WTC11 (cell line): Measurements from ENCODE around the gene PPIP5K2. TPM values are rescaled to one million over a fixed set of nuclear protein-coding genes. Genes with fewer than 3 reads are reported as not detected.
A peak's percentile ranks its signal among the peaks of the same experiment; 100 is the strongest.

Source experiments
- ATAC-seq: fragments of 200-7000 bp; cut with Tn5 transposase; 2 replicates; pipeline ENCODE4 v1.10.0; 2021; ENCODE audit warnings: mild to moderate bottlenecking, moderate library complexity
- CTCF ChIA-PET: fragments of 300-600 bp; sonication (Branson Sonifier 250); formaldehyde crosslinking; loops from one replicate; lab custom pipeline; 2021; ENCODE audit warnings: antibody characterized with exemption; lab: Charles Lee
- POLR2A ChIA-PET: fragments of 350-600 bp; sonication (Branson Sonifier 250); formaldehyde crosslinking; loops from one replicate; lab custom pipeline; 2021; ENCODE audit warnings: antibody characterized with exemption; lab: Charles Lee
- DNase-seq: peaks from one replicate; pipeline ENCODE4 v3.0.0; 2021; ENCODE audit warnings: low spot score
- H3K27ac Mint-ChIP-seq: 2 replicates; pipeline ENCODE4 v1.8.0; 2021; ENCODE audit warnings: mixed read lengths
- H3K27me3 Mint-ChIP-seq: 2 replicates; pipeline ENCODE4 v1.8.0; 2021; ENCODE audit warnings: low read depth, mild to moderate bottlenecking, moderate library complexity, mixed read lengths
- H3K36me3 Mint-ChIP-seq: 2 replicates; pipeline ENCODE4 v1.8.0; 2021; ENCODE audit warnings: mixed read lengths
- H3K4me1 Mint-ChIP-seq: 2 replicates; pipeline ENCODE4 v1.8.0; 2022; ENCODE audit warnings: mixed read lengths
- H3K4me3 Mint-ChIP-seq: 2 replicates; pipeline ENCODE4 v1.8.0; 2021; ENCODE audit warnings: mild to moderate bottlenecking, moderate library complexity, mixed read lengths
- H3K9me3 Mint-ChIP-seq: 2 replicates; pipeline ENCODE4 v1.8.0; 2021; ENCODE audit warnings: mixed read lengths
- CREM ChIP-seq: sonication (generic); formaldehyde crosslinking; IDR thresholded peaks from 2 replicates; pipeline ENCODE4 v1.8.1; 2022; ENCODE audit warnings: mild to moderate bottlenecking, missing genetic modification reagents, moderate library complexity
- E2F1 ChIP-seq: sonication (generic); formaldehyde crosslinking; IDR thresholded peaks from 2 replicates; pipeline ENCODE4 v1.8.0; 2022; ENCODE audit warnings: mild to moderate bottlenecking, missing genetic modification reagents
- ESRRA ChIP-seq: sonication (generic); formaldehyde crosslinking; IDR thresholded peaks from 2 replicates; pipeline ENCODE4 v1.8.1; 2022; ENCODE audit warnings: mild to moderate bottlenecking, missing genetic modification reagents, borderline replicate concordance
- FOXJ3 ChIP-seq: sonication (generic); formaldehyde crosslinking; IDR thresholded peaks from 2 replicates; pipeline ENCODE4 v1.9.0; 2021; ENCODE audit warnings: missing genetic modification reagents, mild to moderate bottlenecking, borderline replicate concordance
- GRHL2 ChIP-seq: fragments of 250-450 bp; sonication (Bioruptor Pico); IDR thresholded peaks from 2 replicates; pipeline ENCODE4 v1.8.0; 2022; ENCODE audit warnings: mild to moderate bottlenecking, moderate library complexity; ENCODE audit not compliant: insufficient replicate concordance, severe bottlenecking
- GTF2I ChIP-seq: fragments of 250-450 bp; sonication (Bioruptor Pico); conservative IDR thresholded peaks from 2 replicates; pipeline ENCODE4 v1.4.0; 2021; ENCODE audit warnings: mild to moderate bottlenecking
- MAX ChIP-seq: sonication (generic); formaldehyde crosslinking; IDR thresholded peaks from 2 replicates; pipeline ENCODE4 v1.8.0; 2022; ENCODE audit warnings: mild to moderate bottlenecking, missing genetic modification reagents
- NFATC4 ChIP-seq: fragments of 250-450 bp; sonication (Bioruptor Pico); IDR thresholded peaks from 2 replicates; pipeline ENCODE4 v1.9.0; 2021; ENCODE audit warnings: mild to moderate bottlenecking
- SOX15 ChIP-seq: fragments of 250-450 bp; sonication (Bioruptor Pico); IDR thresholded peaks from 2 replicates; pipeline ENCODE4 v1.9.0; 2021; ENCODE audit warnings: mild to moderate bottlenecking
- USF2 ChIP-seq: sonication (generic); formaldehyde crosslinking; IDR thresholded peaks from 2 replicates; pipeline ENCODE4 v1.8.1; 2023; ENCODE audit warnings: mild to moderate bottlenecking, missing genetic modification reagents, moderate library complexity
- ZNF232 ChIP-seq: sonication (generic); formaldehyde crosslinking; IDR thresholded peaks from 2 replicates; pipeline ENCODE4 v1.8.0; 2022; ENCODE audit warnings: mild to moderate bottlenecking, missing genetic modification reagents
- ZNF281 ChIP-seq: sonication (generic); formaldehyde crosslinking; IDR thresholded peaks from 2 replicates; pipeline ENCODE4 v1.8.0; 2023; ENCODE audit warnings: mild to moderate bottlenecking, missing genetic modification reagents
- ZNF671 ChIP-seq: fragments of 250-450 bp; sonication (Bioruptor Pico); IDR thresholded peaks from 2 replicates; pipeline ENCODE4 v1.8.0; 2021; ENCODE audit warnings: mild to moderate bottlenecking
- total RNA-seq: library from RNA; stranded (reverse); gene quantifications from 3 replicates; pipeline ENCODE4 v1.2.3, GENCODE V29; 2021
- TF ChIP-seq, protein P1 (sequence below): sonication (generic); formaldehyde crosslinking; IDR thresholded peaks from 2 replicates; pipeline ENCODE4 v1.8.1; 2022; ENCODE audit warnings: low read depth, mild to moderate bottlenecking, moderate library complexity, missing genetic modification reagents, borderline replicate concordance
- TF ChIP-seq, protein P2 (sequence below): fragments of 200-600 bp; IDR thresholded peaks from 2 replicates; pipeline ENCODE4 v1.8.0; 2022; ENCODE audit warnings: antibody characterized with exemption
- TF ChIP-seq, protein P3 (sequence below): sonication (generic); formaldehyde crosslinking; IDR thresholded peaks from 2 replicates; pipeline ENCODE4 v1.8.1; 2022; ENCODE audit warnings: missing genetic modification reagents, borderline replicate concordance
- TF ChIP-seq, protein P4 (sequence below): sonication (generic); formaldehyde crosslinking; IDR thresholded peaks from 2 replicates; pipeline ENCODE4 v1.8.1; 2022; ENCODE audit warnings: mild to moderate bottlenecking, missing genetic modification reagents, moderate library complexity, borderline replicate concordance
- TF ChIP-seq, protein P5 (sequence below): fragments of 250-450 bp; sonication (Bioruptor Pico); IDR thresholded peaks from 2 replicates; pipeline ENCODE4 v1.9.0; 2021; ENCODE audit warnings: mild to moderate bottlenecking

Gene PPIP5K2
- total RNA-seq, 1 experiment from 2014 or later = 67.6 TPM

DNA sequence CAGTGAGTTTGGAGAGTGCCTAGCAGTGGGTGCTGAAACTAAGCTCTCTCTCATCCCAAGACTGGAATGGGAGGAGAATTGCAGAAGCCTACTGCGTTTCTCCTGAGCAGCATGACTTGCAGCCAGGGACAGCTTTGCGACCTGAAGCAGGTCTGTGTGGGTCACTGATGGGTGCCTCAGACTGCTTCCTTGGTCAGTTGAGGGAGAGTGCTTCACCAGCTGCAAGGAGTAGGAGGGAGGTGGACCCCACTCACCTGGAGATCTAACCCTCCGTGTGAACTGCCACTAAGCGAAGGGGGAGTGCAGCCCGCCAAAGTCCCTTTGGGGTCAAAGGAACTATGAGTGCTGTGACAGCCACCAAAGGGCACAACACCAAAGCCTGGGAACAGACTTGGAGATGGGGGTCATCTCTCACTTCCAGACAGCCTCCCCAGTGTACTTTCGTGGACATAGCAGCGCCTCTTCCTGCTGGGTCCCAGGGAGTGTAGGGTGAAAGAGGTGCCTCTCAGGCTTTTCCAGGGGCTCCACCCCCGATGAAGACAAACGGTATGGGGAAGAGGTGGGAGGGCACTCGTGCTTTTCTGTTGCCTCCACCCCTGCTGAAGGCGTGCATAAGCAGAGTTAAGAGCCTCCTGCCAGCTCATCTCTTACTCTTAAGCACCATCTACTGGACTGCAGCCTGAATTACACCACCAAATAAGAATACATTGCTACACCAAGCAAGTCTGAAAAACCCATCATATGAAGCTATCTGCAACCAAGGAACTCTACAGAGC is 104.2 kb downstream of the PPIP5K2 start:
- ATAC-seq (peak; percentile 93), DNase-seq (peak; percentile 65)
- Mint-ChIP-seq H3K27ac (no peak overlapping the region), H3K4me1 (peaks cover 13% of the 10 kb centered on the region), H3K27me3 (no peaks in the 10 kb centered on the region), H3K4me3 (peak overlapping the region; percentile 55), H3K36me3 (peaks cover 2% of the 10 kb centered on the region; the same call in 1 of the 2 replicates)
- ChIA-PET POLR2A (interaction anchor here (1.0 to 1.9 kb wide), 2 partner anchors 34 to 104 kb away, joined by 3 to 6 read pairs; partner anchors contain the start of genes GIN1, MACIR and PPIP5K2), CTCF (interaction anchor here (0.6 to 3.3 kb wide), 42 partner anchors 9 to 955 kb away, joined by 3 to 55 read pairs (median 4); partner anchors contain the start of genes GIN1, MACIR and PPIP5K2)
- TF ChIP-seq, protein P1, sequence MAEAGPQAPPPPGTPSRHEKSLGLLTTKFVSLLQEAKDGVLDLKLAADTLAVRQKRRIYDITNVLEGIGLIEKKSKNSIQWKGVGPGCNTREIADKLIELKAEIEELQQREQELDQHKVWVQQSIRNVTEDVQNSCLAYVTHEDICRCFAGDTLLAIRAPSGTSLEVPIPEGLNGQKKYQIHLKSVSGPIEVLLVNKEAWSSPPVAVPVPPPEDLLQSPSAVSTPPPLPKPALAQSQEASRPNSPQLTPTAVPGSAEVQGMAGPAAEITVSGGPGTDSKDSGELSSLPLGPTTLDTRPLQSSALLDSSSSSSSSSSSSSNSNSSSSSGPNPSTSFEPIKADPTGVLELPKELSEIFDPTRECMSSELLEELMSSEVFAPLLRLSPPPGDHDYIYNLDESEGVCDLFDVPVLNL (CRISPR knock-in tag) = no peak
- TF ChIP-seq, protein P2, sequence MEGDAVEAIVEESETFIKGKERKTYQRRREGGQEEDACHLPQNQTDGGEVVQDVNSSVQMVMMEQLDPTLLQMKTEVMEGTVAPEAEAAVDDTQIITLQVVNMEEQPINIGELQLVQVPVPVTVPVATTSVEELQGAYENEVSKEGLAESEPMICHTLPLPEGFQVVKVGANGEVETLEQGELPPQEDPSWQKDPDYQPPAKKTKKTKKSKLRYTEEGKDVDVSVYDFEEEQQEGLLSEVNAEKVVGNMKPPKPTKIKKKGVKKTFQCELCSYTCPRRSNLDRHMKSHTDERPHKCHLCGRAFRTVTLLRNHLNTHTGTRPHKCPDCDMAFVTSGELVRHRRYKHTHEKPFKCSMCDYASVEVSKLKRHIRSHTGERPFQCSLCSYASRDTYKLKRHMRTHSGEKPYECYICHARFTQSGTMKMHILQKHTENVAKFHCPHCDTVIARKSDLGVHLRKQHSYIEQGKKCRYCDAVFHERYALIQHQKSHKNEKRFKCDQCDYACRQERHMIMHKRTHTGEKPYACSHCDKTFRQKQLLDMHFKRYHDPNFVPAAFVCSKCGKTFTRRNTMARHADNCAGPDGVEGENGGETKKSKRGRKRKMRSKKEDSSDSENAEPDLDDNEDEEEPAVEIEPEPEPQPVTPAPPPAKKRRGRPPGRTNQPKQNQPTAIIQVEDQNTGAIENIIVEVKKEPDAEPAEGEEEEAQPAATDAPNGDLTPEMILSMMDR = peak; percentile 67
- 0 out of 2 replicates have a peak, but pooled peaks have one; percentile 46 for TF ChIP-seq ZNF232 (CRISPR knock-in tag)
- TF ChIP-seq, all 79 proteins: peak for 2
- H3K9me3 Mint-ChIP-seq = peaks cover 3% of the 10 kb centered on the region

DNA sequence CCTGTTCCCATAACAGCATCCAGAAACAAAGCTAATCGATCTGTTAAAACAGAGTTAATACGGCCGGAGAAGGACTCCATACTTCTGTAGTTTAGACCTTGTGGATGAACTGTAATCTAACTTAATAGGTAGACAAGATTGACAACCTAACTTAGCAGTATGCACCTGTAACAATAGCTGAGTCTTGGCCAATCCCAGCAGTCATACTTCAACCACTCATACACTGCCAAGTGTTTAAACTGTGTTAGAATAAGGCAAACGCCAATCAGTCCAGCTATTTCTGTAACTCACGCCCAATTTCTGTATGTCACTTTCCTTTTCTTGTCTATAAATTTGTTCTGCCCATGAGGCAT is 104.8 kb downstream of the PPIP5K2 start:
- POLR2A ChIA-PET = interaction anchor here (1.0 to 1.9 kb wide), 2 partner anchors 34 to 105 kb away, joined by 3 to 6 read pairs; partner anchors contain the start of genes GIN1, MACIR and PPIP5K2
- no peaks in the 10 kb centered on the region for H3K36me3 Mint-ChIP-seq
- DNase-seq = no peak
- H3K9me3 Mint-ChIP-seq = no peaks in the 10 kb centered on the region
- no peaks in the 10 kb centered on the region for H3K27me3 Mint-ChIP-seq
- peaks cover 13% of the 10 kb centered on the region for H3K4me1 Mint-ChIP-seq
- peak overlapping the region; percentile 55; the same call in 1 of the 2 replicates for H3K4me3 Mint-ChIP-seq
- TF ChIP-seq GTF2I (no peak), NFATC4 (CRISPR knock-in tag) (no peak), CREM (CRISPR knock-in tag) (no peak), E2F1 (CRISPR knock-in tag) (no peak), ESRRA (CRISPR knock-in tag) (no peak), SOX15 (no peak), USF2 (CRISPR knock-in tag) (no peak)
- CTCF ChIA-PET = interaction anchor here (0.6 to 3.3 kb wide), 38 partner anchors 8 to 954 kb away, joined by 3 to 55 read pairs (median 4); partner anchors contain the start of genes GIN1, MACIR and PPIP5K2
- ATAC-seq = peak; percentile 10
- no peak overlapping the region for H3K27ac Mint-ChIP-seq

GRCh38 chr5:103228061-103228460 is 108.0 kb downstream of the PPIP5K2 start:
- ChIA-PET CTCF (no interaction called here), POLR2A (no interaction called here)
- no peaks in the 10 kb centered on the region for H3K27me3 Mint-ChIP-seq
- H3K4me1 Mint-ChIP-seq = peaks cover 11% of the 10 kb centered on the region
- no peak overlapping the region for H3K4me3 Mint-ChIP-seq
- H3K27ac Mint-ChIP-seq = no peak overlapping the region
- no peaks in the 10 kb centered on the region for H3K9me3 Mint-ChIP-seq
- no peak for ATAC-seq
- H3K36me3 Mint-ChIP-seq = no peaks in the 10 kb centered on the region
- no peak for DNase-seq
- no peak for TF ChIP-seq GRHL2 (CRISPR knock-in tag)
- TF ChIP-seq MAX (CRISPR knock-in tag) = no peak
- TF ChIP-seq ZNF281 (CRISPR knock-in tag) = no peak
- TF ChIP-seq FOXJ3 (CRISPR knock-in tag) = no peak
- TF ChIP-seq, protein P3, sequence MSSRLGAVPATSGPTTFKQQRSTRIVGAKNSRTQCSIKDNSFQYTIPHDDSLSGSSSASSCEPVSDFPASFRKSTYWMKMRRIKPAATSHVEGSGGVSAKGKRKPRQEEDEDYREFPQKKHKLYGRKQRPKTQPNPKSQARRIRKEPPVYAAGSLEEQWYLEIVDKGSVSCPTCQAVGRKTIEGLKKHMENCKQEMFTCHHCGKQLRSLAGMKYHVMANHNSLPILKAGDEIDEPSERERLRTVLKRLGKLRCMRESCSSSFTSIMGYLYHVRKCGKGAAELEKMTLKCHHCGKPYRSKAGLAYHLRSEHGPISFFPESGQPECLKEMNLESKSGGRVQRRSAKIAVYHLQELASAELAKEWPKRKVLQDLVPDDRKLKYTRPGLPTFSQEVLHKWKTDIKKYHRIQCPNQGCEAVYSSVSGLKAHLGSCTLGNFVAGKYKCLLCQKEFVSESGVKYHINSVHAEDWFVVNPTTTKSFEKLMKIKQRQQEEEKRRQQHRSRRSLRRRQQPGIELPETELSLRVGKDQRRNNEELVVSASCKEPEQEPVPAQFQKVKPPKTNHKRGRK (CRISPR knock-in tag) = no peak
- TF ChIP-seq, protein P4, sequence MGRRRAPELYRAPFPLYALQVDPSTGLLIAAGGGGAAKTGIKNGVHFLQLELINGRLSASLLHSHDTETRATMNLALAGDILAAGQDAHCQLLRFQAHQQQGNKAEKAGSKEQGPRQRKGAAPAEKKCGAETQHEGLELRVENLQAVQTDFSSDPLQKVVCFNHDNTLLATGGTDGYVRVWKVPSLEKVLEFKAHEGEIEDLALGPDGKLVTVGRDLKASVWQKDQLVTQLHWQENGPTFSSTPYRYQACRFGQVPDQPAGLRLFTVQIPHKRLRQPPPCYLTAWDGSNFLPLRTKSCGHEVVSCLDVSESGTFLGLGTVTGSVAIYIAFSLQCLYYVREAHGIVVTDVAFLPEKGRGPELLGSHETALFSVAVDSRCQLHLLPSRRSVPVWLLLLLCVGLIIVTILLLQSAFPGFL (CRISPR knock-in tag) = no peak
- no peak for TF ChIP-seq ZNF671 (CRISPR knock-in tag)
- TF ChIP-seq, protein P5, sequence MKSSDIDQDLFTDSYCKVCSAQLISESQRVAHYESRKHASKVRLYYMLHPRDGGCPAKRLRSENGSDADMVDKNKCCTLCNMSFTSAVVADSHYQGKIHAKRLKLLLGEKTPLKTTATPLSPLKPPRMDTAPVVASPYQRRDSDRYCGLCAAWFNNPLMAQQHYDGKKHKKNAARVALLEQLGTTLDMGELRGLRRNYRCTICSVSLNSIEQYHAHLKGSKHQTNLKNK = no peak
